ENCODE results near the gene NR3C1. TPM values are rescaled to one million over a fixed set of nuclear protein-coding genes. Genes with fewer than 3 reads are reported as not detected.

NR3C1 gene
- total and polyA plus RNA-seq, 2 of the 13 experiments (the other 11 are each of a cell fraction or from before 2014, with no cell fraction given): 10.0 to 24.3 TPM

DNA sequence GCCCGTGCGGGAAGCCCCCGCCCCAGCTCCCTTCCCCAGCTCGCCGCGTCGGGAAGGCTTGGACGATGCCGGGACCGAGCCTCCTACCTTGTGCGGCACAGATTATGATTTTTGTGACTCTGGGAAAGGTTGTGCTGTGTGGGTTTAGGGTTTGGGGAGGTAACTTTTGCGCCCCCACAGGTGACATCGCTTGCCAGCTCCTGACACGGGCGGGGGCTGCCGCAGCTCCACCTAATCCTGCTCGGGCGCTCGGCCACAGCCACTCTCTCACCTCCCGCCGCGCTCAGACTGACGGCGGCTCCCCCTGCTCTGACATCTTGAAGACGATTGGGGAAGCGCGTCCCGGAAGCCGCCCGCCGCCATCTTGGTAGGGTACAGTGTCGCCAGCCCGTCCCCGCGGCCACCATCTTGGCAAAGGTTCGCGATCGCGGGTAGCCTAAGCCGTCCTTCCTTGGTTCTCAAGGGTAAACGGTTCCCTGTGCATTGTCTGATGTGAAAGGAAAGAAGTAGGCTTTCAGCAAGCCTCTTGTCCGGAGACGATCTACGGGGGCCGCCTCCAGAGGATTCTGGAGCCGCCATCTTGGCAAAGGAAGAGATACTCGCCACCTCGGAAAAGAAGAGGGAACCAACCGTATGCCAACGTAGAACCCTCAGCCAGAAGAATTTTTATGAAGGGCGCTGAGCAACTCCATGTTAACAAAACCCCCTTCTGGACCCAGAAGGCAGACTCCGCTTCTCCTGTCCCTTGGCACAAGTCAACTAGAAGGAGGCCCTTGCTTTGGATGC, 1.8 kb upstream of the NR3C1 start (continued):
- TF ChIP-seq, protein P1, sequence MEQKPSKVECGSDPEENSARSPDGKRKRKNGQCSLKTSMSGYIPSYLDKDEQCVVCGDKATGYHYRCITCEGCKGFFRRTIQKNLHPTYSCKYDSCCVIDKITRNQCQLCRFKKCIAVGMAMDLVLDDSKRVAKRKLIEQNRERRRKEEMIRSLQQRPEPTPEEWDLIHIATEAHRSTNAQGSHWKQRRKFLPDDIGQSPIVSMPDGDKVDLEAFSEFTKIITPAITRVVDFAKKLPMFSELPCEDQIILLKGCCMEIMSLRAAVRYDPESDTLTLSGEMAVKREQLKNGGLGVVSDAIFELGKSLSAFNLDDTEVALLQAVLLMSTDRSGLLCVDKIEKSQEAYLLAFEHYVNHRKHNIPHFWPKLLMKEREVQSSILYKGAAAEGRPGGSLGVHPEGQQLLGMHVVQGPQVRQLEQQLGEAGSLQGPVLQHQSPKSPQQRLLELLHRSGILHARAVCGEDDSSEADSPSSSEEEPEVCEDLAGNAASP (CRISPR knock-in tag; IDR thresholded peaks at IDR 0.05; ENCODE audit: borderline replicate concordance): peak; percentile 59
- no peak for TF ChIP-seq PAWR (CRISPR knock-in tag; IDR thresholded peaks at IDR 0.05; ENCODE audit: borderline replicate concordance)
- TF ChIP-seq ZNF24 (IDR thresholded peaks at IDR 0.05): no peak
- TF ChIP-seq, protein P2, sequence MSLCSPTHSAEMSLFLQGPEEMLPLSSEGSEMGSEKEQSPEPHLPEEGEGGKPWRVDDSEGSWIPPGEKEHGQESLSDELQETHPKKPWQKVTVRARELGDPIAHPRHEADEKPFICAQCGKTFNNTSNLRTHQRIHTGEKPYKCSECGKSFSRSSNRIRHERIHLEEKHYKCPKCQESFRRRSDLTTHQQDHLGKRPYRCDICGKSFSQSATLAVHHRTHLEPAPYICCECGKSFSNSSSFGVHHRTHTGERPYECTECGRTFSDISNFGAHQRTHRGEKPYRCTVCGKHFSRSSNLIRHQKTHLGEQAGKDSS (CRISPR knock-in tag; IDR thresholded peaks at IDR 0.05; ENCODE audit: borderline replicate concordance, low read depth): no peak
- TF ChIP-seq ZNF790 (CRISPR knock-in tag; IDR thresholded peaks at IDR 0.05; ENCODE audit: borderline replicate concordance): no peak
- TF ChIP-seq ZNF562 (CRISPR knock-in tag; IDR thresholded peaks at IDR 0.05; ENCODE audit: borderline replicate concordance): no peak
- peak; percentile 70; the same call in 1 of the 2 replicates for TF ChIP-seq ZNF292 (CRISPR knock-in tag; IDR thresholded peaks at IDR 0.05; ENCODE audit: borderline replicate concordance, low read depth)
- TF ChIP-seq, protein P3, sequence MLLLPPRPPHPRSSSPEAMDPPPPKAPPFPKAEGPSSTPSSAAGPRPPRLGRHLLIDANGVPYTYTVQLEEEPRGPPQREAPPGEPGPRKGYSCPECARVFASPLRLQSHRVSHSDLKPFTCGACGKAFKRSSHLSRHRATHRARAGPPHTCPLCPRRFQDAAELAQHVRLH (CRISPR knock-in tag; IDR thresholded peaks at IDR 0.05; ENCODE audit: borderline replicate concordance, low read depth): peak; percentile 48; the same call in 1 of the 2 replicates
- no peak for TF ChIP-seq ARNT (IDR thresholded peaks at IDR 0.05)
- TF ChIP-seq ETV6 (CRISPR knock-in tag; conservative IDR thresholded peaks at IDR 0.05): no peak; the same call in 1 of the 2 replicates
- TF ChIP-seq ZNF33A (CRISPR knock-in tag; IDR thresholded peaks at IDR 0.05; ENCODE audit: borderline replicate concordance): 0 out of 2 replicates have a peak, but pooled peaks have one; percentile 66
- no peak for TF ChIP-seq NFE2 (CRISPR knock-in tag; IDR thresholded peaks at IDR 0.05)
- TF ChIP-seq, protein P4, sequence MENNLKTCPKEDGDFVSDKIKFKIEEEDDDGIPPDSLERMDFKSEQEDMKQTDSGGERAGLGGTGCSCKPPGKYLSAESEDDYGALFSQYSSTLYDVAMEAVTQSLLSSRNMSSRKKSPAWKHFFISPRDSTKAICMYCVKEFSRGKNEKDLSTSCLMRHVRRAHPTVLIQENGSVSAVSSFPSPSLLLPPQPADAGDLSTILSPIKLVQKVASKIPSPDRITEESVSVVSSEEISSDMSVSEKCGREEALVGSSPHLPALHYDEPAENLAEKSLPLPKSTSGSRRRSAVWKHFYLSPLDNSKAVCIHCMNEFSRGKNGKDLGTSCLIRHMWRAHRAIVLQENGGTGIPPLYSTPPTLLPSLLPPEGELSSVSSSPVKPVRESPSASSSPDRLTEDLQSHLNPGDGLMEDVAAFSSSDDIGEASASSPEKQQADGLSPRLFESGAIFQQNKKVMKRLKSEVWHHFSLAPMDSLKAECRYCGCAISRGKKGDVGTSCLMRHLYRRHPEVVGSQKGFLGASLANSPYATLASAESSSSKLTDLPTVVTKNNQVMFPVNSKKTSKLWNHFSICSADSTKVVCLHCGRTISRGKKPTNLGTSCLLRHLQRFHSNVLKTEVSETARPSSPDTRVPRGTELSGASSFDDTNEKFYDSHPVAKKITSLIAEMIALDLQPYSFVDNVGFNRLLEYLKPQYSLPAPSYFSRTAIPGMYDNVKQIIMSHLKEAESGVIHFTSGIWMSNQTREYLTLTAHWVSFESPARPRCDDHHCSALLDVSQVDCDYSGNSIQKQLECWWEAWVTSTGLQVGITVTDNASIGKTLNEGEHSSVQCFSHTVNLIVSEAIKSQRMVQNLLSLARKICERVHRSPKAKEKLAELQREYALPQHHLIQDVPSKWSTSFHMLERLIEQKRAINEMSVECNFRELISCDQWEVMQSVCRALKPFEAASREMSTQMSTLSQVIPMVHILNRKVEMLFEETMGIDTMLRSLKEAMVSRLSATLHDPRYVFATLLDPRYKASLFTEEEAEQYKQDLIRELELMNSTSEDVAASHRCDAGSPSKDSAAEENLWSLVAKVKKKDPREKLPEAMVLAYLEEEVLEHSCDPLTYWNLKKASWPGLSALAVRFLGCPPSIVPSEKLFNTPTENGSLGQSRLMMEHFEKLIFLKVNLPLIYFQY (CRISPR knock-in tag; IDR thresholded peaks at IDR 0.05; ENCODE audit: borderline replicate concordance): no peak
- TF ChIP-seq TCF7 (IDR thresholded peaks at IDR 0.05; ENCODE audit: low read depth): no peak
- TF ChIP-seq, protein P5, sequence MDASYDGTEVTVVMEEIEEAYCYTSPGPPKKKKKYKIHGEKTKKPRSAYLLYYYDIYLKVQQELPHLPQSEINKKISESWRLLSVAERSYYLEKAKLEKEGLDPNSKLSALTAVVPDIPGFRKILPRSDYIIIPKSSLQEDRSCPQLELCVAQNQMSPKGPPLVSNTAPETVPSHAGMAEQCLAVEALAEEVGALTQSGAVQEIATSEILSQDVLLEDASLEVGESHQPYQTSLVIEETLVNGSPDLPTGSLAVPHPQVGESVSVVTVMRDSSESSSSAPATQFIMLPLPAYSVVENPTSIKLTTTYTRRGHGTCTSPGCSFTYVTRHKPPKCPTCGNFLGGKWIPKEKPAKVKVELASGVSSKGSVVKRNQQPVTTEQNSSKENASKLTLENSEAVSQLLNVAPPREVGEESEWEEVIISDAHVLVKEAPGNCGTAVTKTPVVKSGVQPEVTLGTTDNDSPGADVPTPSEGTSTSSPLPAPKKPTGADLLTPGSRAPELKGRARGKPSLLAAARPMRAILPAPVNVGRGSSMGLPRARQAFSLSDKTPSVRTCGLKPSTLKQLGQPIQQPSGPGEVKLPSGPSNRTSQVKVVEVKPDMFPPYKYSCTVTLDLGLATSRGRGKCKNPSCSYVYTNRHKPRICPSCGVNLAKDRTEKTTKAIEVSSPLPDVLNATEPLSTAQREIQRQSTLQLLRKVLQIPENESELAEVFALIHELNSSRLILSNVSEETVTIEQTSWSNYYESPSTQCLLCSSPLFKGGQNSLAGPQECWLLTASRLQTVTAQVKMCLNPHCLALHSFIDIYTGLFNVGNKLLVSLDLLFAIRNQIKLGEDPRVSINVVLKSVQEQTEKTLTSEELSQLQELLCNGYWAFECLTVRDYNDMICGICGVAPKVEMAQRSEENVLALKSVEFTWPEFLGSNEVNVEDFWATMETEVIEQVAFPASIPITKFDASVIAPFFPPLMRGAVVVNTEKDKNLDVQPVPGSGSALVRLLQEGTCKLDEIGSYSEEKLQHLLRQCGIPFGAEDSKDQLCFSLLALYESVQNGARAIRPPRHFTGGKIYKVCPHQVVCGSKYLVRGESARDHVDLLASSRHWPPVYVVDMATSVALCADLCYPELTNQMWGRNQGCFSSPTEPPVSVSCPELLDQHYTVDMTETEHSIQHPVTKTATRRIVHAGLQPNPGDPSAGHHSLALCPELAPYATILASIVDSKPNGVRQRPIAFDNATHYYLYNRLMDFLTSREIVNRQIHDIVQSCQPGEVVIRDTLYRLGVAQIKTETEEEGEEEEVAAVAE (CRISPR knock-in tag; IDR thresholded peaks at IDR 0.05; ENCODE audit: borderline replicate concordance): peak; percentile 35; the same call in 1 of the 2 replicates

Data from HepG2 (cell line).